ENCODE results near the gene SBSN. TPM values are rescaled to one million over a fixed set of nuclear protein-coding genes. Genes with fewer than 3 reads are reported as not detected.

The SBSN gene
- total RNA-seq, 1 experiment from 2014 or later, result 0.15 TPM

DNA sequence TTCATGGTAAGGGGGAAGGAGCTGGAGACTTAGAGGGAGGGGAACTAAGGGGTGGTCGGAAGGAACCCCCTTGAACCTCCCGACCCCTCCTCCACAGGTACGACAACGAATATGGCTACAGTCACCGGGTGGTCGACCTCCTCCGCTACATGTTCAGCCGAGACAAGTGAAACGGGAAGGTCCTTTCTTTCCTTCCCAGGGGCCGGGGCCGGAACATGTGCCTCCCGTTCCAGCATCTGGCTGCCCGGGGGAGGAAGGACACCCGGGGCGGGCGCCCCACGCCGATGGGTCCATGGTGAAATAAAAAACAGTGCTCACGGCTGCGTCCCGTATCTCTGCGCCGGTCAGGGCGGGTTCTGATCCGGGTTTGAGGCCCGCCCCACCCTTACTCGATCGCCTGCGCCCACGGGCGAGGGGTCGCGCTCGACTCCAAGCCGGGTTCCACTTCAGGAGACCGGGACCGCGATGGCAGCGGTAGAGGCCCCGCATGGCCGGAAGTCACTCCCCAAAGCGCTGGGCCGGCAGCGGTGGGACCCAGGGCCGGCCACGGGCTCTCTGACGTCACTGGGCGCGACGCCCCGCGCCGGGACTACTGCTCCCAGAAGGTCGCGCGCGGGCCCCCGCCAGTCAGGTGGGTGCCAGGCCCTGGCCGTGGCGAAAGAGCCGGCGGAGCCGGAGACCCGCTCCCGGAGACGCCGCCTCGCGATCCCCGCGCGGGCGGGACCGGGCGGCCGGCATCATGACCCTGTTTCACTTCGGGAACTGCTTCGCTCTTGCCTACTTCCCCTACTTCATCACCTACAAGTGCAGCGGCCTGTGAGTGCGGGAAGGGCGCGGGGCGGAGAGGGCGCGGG is 17.1 kb upstream of the SBSN start, which contains the start of gene TMEM147:
TMEM147 (plus strand) TSS at position 626 of the 854 bp plus-strand sequence; CDS start at position 740, 114 bp downstream.
- no peak within 1 kb of the TSS for H2BK12ac ChIP-seq (ENCODE audit: insufficient read length, low read depth, low read length)
- Mint-ChIP-seq H3K4me3 (peak within 1 kb of the TSS; percentile 95 to 97), H3K9me3 (no peaks in the 10 kb centered on the region), H3K4me1 (peaks cover 28 to 32% of the 10 kb centered on the region in 2 experiments), H3K36me3 (ENCODE audit: insufficient read depth in 1 of 3, low read depth in 3 of 3) (peaks cover 22 to 68% (median 47%) of the 10 kb centered on the region in 3 experiments; a peak in 6 of 7 replicates), H3K27ac (peak within 1 kb of the TSS in 2 of 3 experiments; percentile 92 to 96; a peak in 4 of 7 replicates), H3K27me3 (ENCODE audit: low read depth) (no peaks in the 10 kb centered on the region)
- H3K23ac ChIP-seq (ENCODE audit: insufficient read length, low read depth, low read length), result no peak within 1 kb of the TSS
- no peak within 1 kb of the TSS for H4K5ac ChIP-seq (ENCODE audit: insufficient read length, low read depth, low read length)
- H3T11ph ChIP-seq (ENCODE audit: low read length), result no peak within 1 kb of the TSS
- TF ChIP-seq, protein P1, sequence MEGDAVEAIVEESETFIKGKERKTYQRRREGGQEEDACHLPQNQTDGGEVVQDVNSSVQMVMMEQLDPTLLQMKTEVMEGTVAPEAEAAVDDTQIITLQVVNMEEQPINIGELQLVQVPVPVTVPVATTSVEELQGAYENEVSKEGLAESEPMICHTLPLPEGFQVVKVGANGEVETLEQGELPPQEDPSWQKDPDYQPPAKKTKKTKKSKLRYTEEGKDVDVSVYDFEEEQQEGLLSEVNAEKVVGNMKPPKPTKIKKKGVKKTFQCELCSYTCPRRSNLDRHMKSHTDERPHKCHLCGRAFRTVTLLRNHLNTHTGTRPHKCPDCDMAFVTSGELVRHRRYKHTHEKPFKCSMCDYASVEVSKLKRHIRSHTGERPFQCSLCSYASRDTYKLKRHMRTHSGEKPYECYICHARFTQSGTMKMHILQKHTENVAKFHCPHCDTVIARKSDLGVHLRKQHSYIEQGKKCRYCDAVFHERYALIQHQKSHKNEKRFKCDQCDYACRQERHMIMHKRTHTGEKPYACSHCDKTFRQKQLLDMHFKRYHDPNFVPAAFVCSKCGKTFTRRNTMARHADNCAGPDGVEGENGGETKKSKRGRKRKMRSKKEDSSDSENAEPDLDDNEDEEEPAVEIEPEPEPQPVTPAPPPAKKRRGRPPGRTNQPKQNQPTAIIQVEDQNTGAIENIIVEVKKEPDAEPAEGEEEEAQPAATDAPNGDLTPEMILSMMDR (conservative IDR thresholded peaks at IDR 0.05), result no peak
- no peak within 1 kb of the TSS for H2AK5ac ChIP-seq (ENCODE audit: insufficient read length, low read length)
- H2BK120ac ChIP-seq (ENCODE audit: low read depth, low read length, poor library complexity, severe bottlenecking), result no peak within 1 kb of the TSS
- WGBS (ENCODE audit: extremely low coverage, insufficient read length, low lambda C conversion rate), result no CpG with 5 or more reads among the region's 85 CpGs
- no peaks in the 10 kb centered on the region for H3K9me3 ChIP-seq (ENCODE audit: control insufficient read depth, low read depth, low read length)
- no peak within 1 kb of the TSS for H2BK20ac ChIP-seq (ENCODE audit: low read depth, low read length, poor library complexity, severe bottlenecking)
- no peak within 1 kb of the TSS for H3K4ac ChIP-seq (ENCODE audit: low read depth, low read length)
- no peak within 1 kb of the TSS for H2AFZ ChIP-seq (ENCODE audit: low read length)
- H3K79me1 ChIP-seq (ENCODE audit: insufficient read depth, low read depth, low read length, poor library complexity, severe bottlenecking), result no peaks in the 10 kb centered on the region
- H4K20me1 ChIP-seq (ENCODE audit: control insufficient read depth, insufficient read depth, insufficient read length), result no peaks in the 10 kb centered on the region
- H3K14ac ChIP-seq (ENCODE audit: insufficient read depth, low read length), result peak within 1 kb of the TSS; percentile 84
- H4K91ac ChIP-seq (ENCODE audit: insufficient read length, low read depth, low read length), result peak within 1 kb of the TSS; percentile 18
- peaks cover 6% of the 10 kb centered on the region; the same call in 1 of the 2 replicates for H3K4me1 ChIP-seq (ENCODE audit: insufficient read depth, low read length)
- peak within 1 kb of the TSS; percentile 90 for H3K4me2 ChIP-seq (ENCODE audit: insufficient read depth, insufficient read length, low read length)
- H3K79me2 ChIP-seq (ENCODE audit: insufficient read depth, low read length), result peaks cover 5% of the 10 kb centered on the region; the same call in 1 of the 2 replicates
- H4K8ac ChIP-seq (replicated peaks; ENCODE audit: insufficient read length, low read depth, low read length), result no peak within 1 kb of the TSS
- peaks cover 13% of the 10 kb centered on the region for H3K23me2 ChIP-seq (ENCODE audit: insufficient read length, low read depth, low read length, poor library complexity, severe bottlenecking)
- peak within 1 kb of the TSS; percentile 34 for H3K56ac ChIP-seq (ENCODE audit: insufficient read length, low read depth, low read length)
- no peak within 1 kb of the TSS for H2BK5ac ChIP-seq (ENCODE audit: insufficient read length, low read length)
- H2BK15ac ChIP-seq (ENCODE audit: low read depth, low read length), result no peak within 1 kb of the TSS
- peak; percentile 93 for DNase-seq
- H3K18ac ChIP-seq (ENCODE audit: insufficient read length, low read depth, low read length), result peak within 1 kb of the TSS; percentile 80
- peak within 1 kb of the TSS; percentile 86 for H3K9ac ChIP-seq (ENCODE audit: extremely low read depth, insufficient read length, low read length)
- no peak within 1 kb of the TSS for H3K27ac ChIP-seq (ENCODE audit: insufficient read length, low read depth, low read length)
- H3K27me3 ChIP-seq (ENCODE audit: insufficient read depth, low read length), result no peaks in the 10 kb centered on the region
